Right ventricle myocardium inferior (tissue), 1 donor: ENCODE results near the gene LYSMD4. TPM values are rescaled to one million over a fixed set of nuclear protein-coding genes. Genes with fewer than 3 reads are reported as not detected.

Experiments
- ATAC-seq: fragments of 200-7000 bp; cut with Tn5 transposase; one replicate; pipeline ENCODE4 v1.9.1; 2020; ENCODE audit warnings: mild to moderate bottlenecking, moderate library complexity
- DNase-seq: peaks from one replicate; pipeline ENCODE4 v3.0.0; 2021; ENCODE audit errors: missing footprints
- intact Hi-C: fragments of 100-400 bp; cut with DNase I; formaldehyde crosslinking; loops from one replicate; pipeline ENCODE4 v1.11.0; 2022
- total RNA-seq: library from RNA; stranded (reverse); fragmentation: NEBNext Ultra II Directional; extraction: Animal tissue kit (Norgen Biotek cat#: 25700); gene quantifications from one replicate; pipeline ENCODE4 v1.2.1, GENCODE V29; 2021
- donor health status: DM: no; HTN: yes; CAD: no; lungs with severe emphysema.

LYSMD4 gene
- total RNA-seq, 1 donor from 2014 or later: 9.3 TPM

- intact Hi-C loops: no loop called here
- DNase-seq: no peak
- no peak for ATAC-seq
These were observed 20.8 kb downstream of the LYSMD4 start for GRCh38 chr15:99712415-99712814.

GRCh38 chr15:99711625-99712024, 21.6 kb downstream of the LYSMD4 start:
- ATAC-seq: peak; percentile 63
- DNase-seq: no peak
- intact Hi-C loops: no loop called here

- intact Hi-C loops: loop anchor here (5.0 kb wide), 1 partner anchor 367 kb away; no protein-coding TSS in a partner anchor
- DNase-seq (no peak), ATAC-seq (peak; percentile 27)
These were observed 23.8 kb downstream of the LYSMD4 start for GRCh38 chr15:99709243-99709986.

- peak; percentile 82 for DNase-seq
- ATAC-seq: peak; percentile 83
- intact Hi-C loops: loop anchor here (5.0 kb wide), 1 partner anchor 366 kb away; no protein-coding TSS in a partner anchor
These were observed 24.7 kb downstream of the LYSMD4 start for GRCh38 chr15:99708563-99708962.

GRCh38 chr15:99707473-99708270, 25.6 kb downstream of the LYSMD4 start:
- DNase-seq (no peak), ATAC-seq (no peak)
- intact Hi-C loops: loop anchor here (5.0 kb wide), 1 partner anchor 365 kb away; no protein-coding TSS in a partner anchor

- ATAC-seq (no peak), DNase-seq (no peak)
- intact Hi-C loops: loop anchor here (5.0 kb wide), 1 partner anchor 364 kb away; no protein-coding TSS in a partner anchor
These were observed 26.5 kb downstream of the LYSMD4 start for GRCh38 chr15:99706557-99707303.

DNA sequence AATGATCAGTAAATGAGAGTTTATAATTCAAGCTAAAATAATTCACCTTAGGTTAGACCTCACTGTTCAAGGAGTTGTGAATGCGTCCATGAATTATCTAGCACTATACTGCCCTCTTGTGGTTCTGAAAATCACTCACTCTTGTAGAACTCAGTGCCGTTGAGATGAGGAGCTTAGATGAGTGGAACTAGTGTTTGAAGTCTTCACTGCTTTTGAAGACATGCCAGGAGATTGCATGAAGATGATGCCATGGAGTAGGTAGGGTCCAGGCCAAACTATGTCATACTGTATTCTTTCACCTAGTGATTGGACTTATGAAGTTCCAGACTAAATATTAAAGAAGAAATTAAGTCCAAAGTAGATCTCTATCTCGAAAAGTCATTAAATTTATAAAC, 28.8 kb downstream of the LYSMD4 start:
- intact Hi-C loops: loop anchor here (2.0 to 5.0 kb wide), 3 partner anchors 252 to 420 kb away; no protein-coding TSS in a partner anchor
- ATAC-seq: peak; percentile 83
- no peak for DNase-seq

DNA sequence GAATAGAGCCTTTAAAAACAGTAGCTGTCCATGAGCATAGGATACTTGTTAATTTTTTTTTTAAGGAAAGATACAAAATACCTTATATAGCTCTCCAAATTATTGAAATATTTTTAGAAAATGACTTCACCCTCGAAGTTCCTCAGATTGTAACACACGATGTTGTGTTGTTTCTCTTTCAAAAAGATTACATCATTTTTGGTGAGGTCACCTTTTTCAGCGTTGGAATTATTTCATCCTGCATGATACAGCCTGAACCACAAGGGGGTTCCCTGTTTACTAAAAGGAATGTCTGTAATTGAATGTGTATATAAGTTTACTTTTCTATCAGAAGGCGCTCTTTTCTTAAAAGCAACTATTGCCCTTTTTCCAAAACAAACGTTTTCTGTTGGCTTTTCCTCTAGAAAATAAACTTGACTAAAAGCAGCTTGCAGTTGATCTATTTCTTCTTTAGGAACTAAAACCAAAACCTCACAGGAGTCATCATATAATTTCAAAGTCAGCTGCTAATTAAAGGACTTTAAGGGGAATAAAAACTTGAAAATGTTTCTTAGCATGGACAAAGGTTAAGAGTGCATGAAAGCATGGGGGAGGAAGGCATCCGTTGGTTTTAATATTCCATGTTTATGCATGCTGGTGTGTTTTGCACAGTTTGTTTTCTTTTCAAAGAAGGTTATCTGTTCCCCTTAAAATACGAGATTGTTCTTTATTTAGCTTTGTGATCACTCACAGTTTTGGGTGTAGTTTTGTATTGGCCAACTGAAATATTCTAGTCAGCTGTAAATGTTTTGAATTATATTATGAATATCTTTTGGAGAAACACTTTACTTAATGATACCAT, 29.4 kb downstream of the LYSMD4 start:
- intact Hi-C loops: loop anchor here (2.0 to 5.0 kb wide), 4 partner anchors 139 to 419 kb away; partner anchors contain the start of gene MEF2A
- ATAC-seq (peak; percentile 65), DNase-seq (no peak)

- DNase-seq (no peak), ATAC-seq (peak; percentile 15)
- intact Hi-C loops: loop anchor here (2.0 to 5.0 kb wide), 2 partner anchors 138 to 251 kb away; partner anchors contain the start of gene MEF2A
These were observed 30.2 kb downstream of the LYSMD4 start for GRCh38 chr15:99702895-99703602.

DNA sequence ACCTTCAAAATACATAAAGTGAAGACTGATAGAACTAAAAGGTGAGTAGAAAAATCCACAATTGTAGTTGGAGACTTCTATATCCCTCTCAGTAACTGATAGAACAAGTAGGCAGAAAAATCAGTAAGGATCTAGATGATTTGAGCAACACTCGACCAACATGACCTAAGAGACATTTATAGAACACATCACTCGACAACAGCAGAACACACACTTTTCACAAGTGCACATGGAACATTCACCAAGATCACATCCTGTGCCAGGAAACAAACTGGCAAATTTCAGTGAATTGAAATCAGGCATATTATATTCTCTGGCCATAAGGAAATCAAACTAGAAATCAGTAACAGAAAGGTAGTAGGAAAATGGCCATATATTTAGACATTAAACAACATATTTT, 37.1 kb downstream of the LYSMD4 start:
- intact Hi-C loops: no loop called here
- DNase-seq (no peak), ATAC-seq (no peak)

DNA sequence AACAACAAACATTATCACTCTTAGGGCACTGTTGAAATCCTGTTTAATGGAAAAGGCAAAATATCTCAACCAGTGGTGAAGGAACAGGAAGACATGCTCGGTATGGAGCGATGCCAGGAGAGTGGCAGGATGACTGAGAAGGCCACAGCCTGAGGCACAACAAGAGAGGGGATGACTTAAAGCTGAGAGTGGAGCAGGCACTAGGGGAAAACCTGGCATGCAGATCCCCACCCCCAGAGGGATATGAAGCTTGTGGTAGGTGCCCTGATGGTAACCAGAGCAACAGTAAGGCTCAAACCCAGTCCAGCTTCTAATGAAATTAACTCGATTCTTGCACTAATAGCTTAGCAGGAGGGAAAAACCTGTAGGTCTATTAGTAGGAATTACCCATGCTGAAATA, 40.4 kb downstream of the LYSMD4 start:
- DNase-seq (no peak), ATAC-seq (peak; percentile 35)
- intact Hi-C loops: no loop called here

GRCh38 chr15:99686290-99686689, 46.9 kb downstream of the LYSMD4 start:
- intact Hi-C loops: no loop called here
- ATAC-seq: no peak
- DNase-seq: no peak

DNA sequence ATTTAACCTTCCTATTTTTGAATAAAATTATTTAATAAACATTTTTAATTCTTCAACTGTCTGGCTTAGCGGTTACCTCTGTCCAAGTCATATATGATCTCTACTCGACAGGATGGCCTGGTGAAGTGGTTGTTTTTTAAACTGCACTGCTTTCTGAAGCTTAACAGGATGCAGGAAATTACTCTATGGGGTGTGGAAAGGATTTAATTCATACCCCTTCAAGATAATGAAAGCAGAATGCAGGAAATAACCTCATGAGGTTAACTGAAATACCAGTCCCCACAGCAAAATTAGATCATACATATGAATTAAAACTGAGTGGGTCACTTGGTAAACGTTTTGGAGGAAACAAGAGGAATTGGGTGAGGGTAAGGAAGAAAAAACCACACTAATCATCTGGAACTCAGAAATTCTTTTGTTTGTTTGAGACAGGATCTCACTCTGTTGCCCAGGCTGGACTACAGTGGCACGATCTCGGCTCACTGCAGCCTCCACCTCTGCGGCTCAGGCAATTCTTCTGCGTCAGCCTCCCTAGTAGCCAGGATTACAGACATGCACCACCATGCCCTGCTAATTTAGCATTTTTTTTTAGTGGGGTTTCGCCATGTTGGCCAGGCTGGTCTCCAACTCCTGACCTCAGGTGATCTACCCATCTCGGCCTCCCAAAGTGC, 50.1 kb downstream of the LYSMD4 start:
- DNase-seq: no peak
- intact Hi-C loops: no loop called here
- no peak for ATAC-seq

DNA sequence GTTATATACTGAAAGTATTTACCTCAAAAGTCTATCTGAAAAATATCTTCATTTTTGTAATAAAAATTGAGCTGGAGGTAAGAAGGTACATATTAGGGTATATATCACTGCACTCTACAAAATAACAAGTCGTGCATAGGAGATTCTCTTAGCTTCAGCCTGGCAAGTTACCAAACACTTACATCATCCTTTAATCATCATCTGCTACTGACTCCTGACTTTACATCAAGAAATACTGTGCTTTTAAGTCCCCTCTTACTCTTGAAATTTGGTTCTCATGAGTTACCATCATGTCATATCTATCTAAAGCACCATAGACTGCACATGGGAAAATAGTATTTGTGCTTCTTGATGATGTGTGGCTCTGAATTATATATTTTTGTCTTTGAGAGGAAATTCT, 50.8 kb downstream of the LYSMD4 start:
- intact Hi-C loops: no loop called here
- no peak for ATAC-seq
- DNase-seq: no peak

DNA sequence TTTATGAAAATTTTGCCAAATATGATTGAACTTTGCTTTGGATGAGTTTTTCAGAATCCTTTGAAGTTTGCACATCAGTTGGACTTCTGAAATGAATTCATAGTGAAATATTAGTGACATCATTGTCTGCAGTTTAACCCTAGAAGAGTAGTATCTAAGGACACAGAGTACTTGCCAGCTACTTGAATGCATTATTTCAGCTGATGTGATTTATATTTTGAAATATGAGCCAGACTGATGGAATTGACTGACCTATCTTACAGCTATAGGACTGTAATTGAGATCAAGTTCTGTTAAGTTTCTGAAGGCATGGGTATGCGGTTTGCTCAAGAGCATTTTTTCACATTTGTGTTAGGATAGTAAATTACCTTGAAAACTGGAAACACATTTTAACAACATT, 51.2 kb downstream of the LYSMD4 start:
- no peak for ATAC-seq
- intact Hi-C loops: no loop called here
- DNase-seq: no peak

GRCh38 chr15:99680276-99680675, 53.0 kb downstream of the LYSMD4 start:
- intact Hi-C loops: no loop called here
- ATAC-seq (no peak), DNase-seq (no peak)

GRCh38 chr15:99677540-99678134, 55.6 kb downstream of the LYSMD4 start:
- ATAC-seq (no peak), DNase-seq (no peak)
- intact Hi-C loops: no loop called here
